ENCODE data around the gene ADAM12.
"Not testable (repeated sequence)": the region's sequence is repeated elsewhere in the genome, so short reads cannot be mapped to it uniquely, and the experiment has no call there.

The ADAM12 gene

DNA sequence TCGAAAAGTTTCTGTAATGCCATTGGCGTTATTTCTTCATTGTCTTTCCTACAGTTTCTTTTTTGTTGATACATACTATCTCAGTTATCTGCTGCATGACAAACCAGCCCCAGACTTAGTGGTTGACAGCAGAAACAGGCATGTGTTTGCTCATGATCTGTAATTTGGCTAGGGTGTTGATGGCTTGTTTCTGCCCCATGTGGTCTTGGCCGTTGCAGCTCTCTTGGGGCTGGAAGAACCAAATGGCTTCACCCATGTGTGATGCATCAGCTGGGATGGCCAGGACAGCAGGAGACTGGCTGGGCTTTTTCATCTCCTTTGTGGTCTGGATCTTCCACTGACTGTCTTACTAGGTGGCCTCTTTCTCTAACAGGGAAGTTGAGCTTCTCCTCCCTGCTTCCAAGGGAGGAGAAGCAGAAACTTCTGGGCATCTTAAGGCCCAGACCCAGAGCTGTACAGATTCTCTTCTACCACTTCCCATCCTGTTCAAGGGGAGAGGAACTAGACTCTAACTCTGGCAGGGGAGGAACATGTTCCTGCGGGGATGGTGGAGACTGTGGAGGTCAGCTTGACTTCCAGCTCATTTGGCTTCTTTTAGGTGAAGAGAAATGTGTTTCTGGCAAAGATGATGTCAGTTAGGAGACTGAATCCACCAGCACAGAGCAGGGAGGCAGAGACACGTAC, 402.6 kb downstream of the ADAM12 start:
- DNase-seq (ENCODE audit: low read depth in 2 of 2), result no peak

DNA sequence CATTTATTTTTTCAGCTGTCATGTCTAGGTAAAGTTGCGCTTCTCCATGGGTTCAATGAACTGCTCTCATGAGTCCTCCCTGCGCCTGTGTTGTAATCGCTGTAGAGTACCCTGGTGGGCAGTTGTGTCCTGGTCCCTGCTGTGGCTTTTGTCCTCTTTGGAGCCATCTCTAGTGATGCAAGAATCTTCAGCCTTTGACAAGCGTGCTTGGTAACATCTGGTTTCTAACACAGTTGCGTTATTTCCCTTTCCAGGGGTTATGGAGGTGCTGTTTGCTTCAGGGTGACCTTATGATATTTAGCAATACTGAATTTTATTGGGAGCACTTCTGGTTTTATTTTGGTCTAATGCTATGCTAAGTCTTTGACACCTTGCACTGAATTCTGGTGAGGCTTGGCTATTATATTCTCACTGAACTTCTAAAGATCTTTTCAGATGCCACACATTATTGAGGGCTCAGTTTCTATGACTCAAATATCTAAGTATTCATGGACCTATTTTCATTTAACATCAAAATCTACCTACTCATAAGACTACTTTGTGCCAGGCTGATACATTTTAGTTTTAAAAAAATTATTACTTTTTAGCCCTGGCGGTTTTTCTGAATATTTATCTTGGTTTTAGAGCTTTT, 403.3 kb downstream of the ADAM12 start:
- no peak for DNase-seq (ENCODE audit: low read depth in 2 of 2)

DNA sequence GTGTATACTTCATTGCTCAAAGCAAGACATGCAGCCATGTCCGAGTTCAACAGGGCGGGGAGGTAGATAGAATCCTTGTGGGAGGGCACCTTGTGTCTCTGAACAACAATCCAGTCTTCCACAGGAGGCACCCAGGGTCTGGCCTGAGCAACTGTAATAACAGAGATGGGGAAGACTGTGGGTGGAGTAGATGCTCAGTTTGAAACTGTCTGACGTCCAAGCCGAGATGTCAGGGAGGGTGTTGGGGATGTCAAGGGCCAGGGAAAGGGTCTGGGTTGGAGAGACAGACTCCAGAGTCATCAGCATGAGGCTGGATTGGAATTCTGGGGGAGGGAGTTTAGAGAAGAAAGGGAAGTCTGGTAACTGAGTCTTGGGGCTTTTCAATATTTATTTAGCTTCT, 403.9 kb downstream of the ADAM12 start:
- DNase-seq (ENCODE audit: low read depth in 2 of 2), result no peak

DNA sequence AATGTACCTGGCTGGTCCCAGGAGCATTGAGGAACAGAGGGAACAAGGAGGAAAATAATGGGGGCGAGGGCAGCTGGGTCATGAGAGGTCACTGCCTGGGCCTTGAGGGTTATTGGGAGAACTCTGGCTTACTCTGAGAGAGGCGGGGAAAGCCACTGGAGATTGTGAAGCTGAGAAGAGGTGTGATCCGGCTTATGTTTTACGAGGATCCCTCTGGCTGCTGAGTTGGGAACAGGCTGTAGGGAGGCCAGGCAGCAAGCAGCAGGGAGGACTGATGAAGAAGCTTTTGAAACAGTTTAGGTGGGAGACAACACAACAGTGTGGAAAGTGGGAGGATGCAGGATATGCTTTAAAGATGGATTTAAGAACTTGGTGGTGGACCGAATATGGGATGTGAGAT, 404.6 kb downstream of the ADAM12 start:
- DNase-seq (ENCODE audit: low read depth in 2 of 2), result no peak

DNA sequence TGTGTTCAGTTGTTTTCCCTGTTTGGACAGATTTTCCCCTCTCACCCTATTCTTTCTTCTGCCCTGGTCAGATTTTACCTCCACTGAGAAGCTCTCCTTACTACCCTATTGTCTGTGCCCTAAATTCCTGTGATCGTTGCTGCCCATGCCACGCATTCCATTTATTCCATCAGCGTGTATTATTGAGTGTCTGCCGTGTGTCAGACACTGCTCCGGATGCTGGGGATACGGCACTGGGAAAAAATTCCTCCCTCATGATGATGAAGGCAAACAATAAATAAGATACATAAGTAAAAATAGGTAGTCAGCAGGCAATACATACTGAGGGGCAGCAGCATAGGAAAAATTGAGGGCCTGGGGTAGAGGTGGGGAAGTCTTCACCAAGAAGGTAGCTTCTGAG, 405.1 kb downstream of the ADAM12 start:
- DNase-seq (ENCODE audit: low read depth in 2 of 2), result no peak

DNA sequence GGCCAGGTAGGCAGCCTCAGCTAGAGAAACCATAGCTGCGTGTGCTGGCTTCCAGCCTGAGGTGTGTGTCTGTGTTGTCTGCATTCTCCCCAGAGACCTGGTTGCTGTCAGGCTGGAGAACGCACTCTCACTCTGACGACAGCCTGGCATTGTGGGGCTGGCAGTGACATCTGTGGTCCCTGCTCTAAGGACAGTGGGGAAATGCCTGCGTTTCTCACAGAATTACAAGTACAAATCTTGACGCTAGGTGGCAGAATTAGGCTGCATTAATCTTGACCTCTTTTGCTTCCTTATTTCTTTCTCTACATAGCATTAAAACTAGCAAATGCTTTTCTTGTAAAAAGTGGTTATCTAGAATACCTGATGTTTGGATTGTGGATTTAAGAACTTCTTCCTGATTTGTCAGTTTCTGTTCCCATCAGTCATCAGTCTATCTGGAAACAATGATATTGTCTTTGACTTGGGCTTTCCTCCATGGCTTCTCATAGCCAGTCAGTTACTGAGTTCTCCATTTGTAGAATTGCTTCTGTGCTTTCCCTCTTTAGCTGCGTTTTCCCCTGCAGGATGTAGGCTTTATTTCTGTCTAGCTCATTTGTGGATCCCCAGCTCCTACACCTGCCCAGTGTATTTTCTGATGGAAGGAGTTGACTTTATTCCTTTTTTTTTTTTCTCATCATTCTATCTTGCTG, 405.9 kb downstream of the ADAM12 start:
- no peak for DNase-seq (ENCODE audit: low read depth in 2 of 2)

DNA sequence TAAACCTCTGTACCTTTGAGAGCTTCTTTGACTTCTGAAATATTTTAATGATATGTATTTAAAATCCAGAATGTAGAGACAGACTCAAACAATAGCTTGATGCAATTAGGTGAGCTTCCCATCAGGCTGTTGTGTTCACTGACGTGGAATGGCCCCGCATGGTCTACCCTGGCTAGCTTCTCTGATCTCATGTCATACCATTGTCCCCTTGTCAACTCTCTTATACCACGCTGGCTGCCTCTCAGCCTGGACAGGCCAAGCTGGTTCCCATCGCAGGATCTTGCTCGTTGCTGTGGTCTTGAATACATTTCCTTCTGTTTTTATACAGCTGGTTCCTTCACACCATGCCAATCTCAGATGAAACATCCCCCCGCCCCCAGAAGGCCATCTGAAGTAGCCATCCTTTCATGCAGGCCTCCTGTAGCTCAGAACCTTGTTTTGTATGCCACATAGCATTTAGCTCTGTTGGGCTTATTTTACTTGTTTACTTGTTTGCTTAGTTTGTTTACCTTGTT, 407.7 kb downstream of the ADAM12 start:
- no peak for DNase-seq (ENCODE audit: low read depth in 2 of 2)

DNA sequence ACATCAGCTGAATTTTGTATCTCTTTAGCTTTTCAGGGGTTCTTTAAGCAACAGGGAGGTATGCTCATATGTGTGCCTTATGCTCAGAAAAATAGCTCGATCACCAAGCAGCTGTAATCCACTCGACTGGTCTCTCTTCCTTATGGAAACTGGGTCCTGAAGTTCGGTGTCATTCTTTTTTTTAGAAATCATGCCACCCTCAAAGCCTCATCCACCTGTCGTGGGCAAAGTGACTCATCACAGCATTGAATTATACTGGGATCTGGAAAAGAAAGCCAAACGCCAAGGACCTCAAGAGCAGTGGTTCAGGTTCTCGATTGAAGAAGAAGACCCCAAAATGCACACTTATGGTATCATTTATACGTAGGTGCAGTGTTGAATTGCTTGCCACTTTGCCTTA, 408.3 kb downstream of the ADAM12 start:
- no peak for DNase-seq (ENCODE audit: low read depth in 2 of 2)

DNA sequence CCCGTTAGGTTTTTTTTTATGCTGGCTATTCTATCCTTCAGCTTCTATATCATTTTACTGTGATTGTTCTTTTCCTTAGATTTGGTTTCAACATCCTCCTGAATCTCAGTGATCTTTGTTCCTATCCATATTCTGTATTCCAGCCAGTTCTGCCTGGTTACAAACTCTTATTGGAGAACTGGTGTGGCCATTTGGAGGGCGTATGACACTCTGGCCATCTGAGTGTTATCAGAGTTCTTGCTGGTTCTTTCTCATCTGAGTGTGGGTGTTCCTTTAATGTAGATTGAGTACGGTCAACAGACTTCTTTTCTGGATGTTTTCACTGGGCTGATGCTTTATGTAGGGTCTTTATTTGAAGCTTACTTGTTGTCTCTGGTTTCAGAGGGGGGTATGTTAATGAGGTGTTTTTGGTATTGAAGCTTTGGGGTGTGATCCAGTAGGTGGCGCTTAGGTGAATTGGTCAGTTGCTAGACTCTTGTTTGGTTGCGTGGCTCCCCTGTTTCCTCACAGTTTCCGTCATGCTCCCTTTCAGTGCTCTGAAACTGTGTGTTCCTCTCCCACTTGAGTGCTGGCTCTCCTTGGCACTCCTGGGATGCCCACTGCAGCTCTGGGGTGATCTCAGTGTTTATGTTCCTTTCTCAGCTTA, 411.2 kb downstream of the ADAM12 start:
- DNase-seq (ENCODE audit: low read depth in 2 of 2), result no peak

DNA sequence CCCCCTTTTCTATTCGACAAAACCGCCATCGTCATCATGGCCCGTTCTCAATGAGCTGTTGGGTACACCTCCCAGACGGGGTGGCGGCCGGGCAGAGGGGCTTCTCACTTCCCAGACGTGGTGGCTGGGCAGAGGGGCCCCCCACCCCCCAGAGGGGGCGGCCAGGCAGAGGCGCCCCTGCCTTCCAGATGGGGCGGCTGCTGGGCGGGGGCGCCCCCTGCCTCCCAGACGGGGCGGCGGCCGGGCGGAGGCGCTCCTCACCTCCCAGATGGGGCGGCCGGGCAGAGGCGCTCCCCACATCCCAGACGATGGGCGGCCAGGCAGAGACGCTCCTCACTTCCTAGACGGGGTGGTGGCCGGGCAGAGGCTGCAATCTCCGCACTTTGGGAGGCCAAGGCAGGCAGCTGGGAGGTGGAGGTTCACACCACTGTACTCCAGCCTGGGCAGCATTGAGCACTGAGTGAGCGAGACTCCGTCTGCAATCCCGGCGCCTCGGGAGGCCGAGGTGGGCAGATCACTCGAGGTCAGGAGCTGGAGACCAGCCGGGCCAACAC, 418.1 kb downstream of the ADAM12 start:
- DNase-seq (ENCODE audit: low read depth in 2 of 2), result not testable (repeated sequence)

DNA sequence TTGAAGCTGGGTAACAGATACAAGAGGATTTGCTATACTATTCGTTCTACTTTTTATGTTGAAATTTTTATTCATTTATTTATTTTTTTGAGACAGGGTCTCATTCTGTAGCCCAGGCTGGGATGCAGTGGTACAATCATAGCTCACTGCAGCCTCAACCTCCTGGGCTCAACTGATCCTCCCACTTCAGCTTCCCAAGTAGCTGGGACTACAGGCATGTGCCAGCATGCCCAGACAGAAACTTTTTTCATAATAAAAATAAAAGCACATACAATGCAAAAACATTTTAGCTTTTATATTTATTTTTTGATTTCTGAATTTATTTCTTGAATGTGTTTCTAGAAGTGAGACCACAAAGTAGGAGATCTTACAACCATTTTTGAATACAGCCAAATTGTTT, 420.7 kb downstream of the ADAM12 start:
- DNase-seq (ENCODE audit: low read depth in 2 of 2), result no peak

DNA sequence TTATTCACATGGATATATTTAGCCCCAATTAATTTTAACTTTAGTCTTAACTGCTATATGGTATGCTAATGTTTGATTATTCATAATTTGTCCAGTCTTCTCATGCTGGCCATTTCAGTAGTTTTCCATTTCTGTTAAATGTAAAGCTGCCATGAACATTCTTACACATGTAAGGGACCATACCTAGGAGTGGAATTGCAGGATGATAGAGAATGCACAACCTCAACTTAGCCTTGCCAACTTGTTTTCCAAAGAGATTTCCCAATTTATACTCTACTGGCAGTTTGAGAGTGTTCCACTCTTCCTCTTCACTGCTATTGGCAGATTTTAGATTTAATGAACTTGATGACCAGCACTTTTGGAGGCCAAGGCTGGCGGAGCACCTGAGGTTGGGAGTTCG, 423.7 kb downstream of the ADAM12 start:
- DNase-seq (ENCODE audit: low read depth in 2 of 2), result no peak
